Pancreas (tissue), 10 donors: ENCODE data around the gene PCSK6. TPM values are rescaled to one million over a fixed set of nuclear protein-coding genes. Genes with fewer than 3 reads are reported as not detected.

ENCODE experiments used
- ATAC-seq, 4 donors: fragments of 200-7000 bp; cut with Tn5 transposase; one replicate each; pipeline versions ENCODE4 v1.8.0 to v1.9.1; 2020; ENCODE audit warnings: mild to moderate bottlenecking in 4 of 4, moderate library complexity in 4 of 4
- DNase-seq, 6 donors: peaks; one replicate each; pipeline ENCODE4 v3.0.0-alpha.2; 2020
- FAIRE-seq: peaks from 2 replicates; lab custom pipeline; 2012; peaks lifted over from hg19 to GRCh38; lab: Jason Lieb, UNC
- H3K27ac ChIP-seq, 4 donors: fragments of 200-600 bp; sonication (generic); 1 replicate in 3 of 4; 2 replicates in 1 of 4; pipeline versions ENCODE4 v1.5.0 to v1.8.0; 2020
- H3K27me3 ChIP-seq, 4 donors: fragments of 200-600 bp; one replicate each; pipeline ENCODE4 v1.8.0; 2021
- H3K36me3 ChIP-seq, 3 donors: fragments of 200-600 bp; sonication (generic) in 1 of 3; one replicate each; pipeline versions ENCODE4 v1.5.0 to v1.8.0; 2020 to 2021
- H3K4me1 ChIP-seq, 3 donors: fragments of 200-600 bp; one replicate each; pipeline ENCODE4 v1.8.0; 2021
- H3K4me3 ChIP-seq, 4 donors: fragments of 200-600 bp; sonication (generic) in 2 of 4; one replicate each; pipeline versions ENCODE4 v1.5.0 to v1.8.0; 2020 to 2021
- H3K9me3 ChIP-seq, 4 donors: fragments of 200-600 bp; one replicate each; pipeline ENCODE4 v1.8.0; 2021
- WGBS, 2 donors: extraction: QIAGEN DNeasy Blood & Tissue Kit; methylation state at CpG; one replicate each; pipeline ENCODE4 v1.1.7; 2013; 5-methylcytosine and 5-hydroxymethylcytosine counted together
- intact Hi-C, 3 donors: fragments of 100-400 bp; cut with DNase I; formaldehyde crosslinking; loops; one replicate each; pipeline versions ENCODE4 v1.11.1 to v1.14.2; 2022
- polyA plus RNA-seq, 2 donors: library from polyadenylated mRNA; stranded (reverse); fragments of 200-250 nt; gene quantifications; one replicate each; pipeline ENCODE4 v1.2.3, GENCODE V29; 2013
- total RNA-seq, 6 donors: library from RNA; stranded (reverse); fragmentation: NEBNext Ultra II Directional in 4 of 6; extraction: Animal tissue kit (Norgen Biotek cat#: 25700) in 4 of 6; gene quantifications; one replicate each; pipeline versions ENCODE4 v1.2.1 to v1.2.4, GENCODE V29; 2021 to 2023
- TF ChIP-seq, protein P1 (sequence below), 4 donors: fragments of 200-600 bp; sonication (generic) in 3 of 4; IDR thresholded peaks; one replicate each; pipeline versions ENCODE4 v1.5.0 to v1.8.0; 2021; ENCODE audit warnings: antibody characterized with exemption in 4 of 4
- donor health status: healthy with polysubstance abuse.
- donor health status: DM: no; HTN: no; CAD: no; lungs with moderate emphysema.
- donor health status: DM: no; HTN: no; CAD: no.
- donor health status: control.
- donor health status: control.
- donor health status: Bipolar disorder and iron deficiency.
- donor health status: DM: yes; HTN: yes; CAD: no.
- donor health status: DM: no; HTN: no; CAD: no.
- donor health status: DM: no; HTN: no; CAD: no.
- donor health status: DM: yes; HTN: yes; CAD: no.

PCSK6 gene
- total and polyA plus RNA-seq, 8 donors, result 0.87 to 4.5 (median 3.0) TPM

DNA sequence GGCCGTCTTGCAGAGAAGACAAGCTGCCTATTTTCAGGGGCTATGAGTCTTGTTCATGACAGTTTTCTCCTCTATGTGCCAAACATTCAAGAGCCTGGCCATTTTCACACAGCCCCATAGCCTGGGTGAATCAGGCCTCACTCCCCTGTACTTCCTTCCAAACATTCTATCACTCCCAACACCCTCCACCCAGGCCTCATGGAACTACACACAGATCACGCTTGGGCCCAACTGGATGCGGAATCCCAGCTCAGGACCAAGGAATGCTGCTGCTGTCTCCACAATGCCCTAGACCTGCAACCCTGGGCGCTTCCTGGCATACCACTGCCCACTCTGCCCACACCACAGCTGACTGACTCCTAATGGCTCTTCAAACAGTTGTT lies 39.4 kb upstream of the PCSK6 start:
- no peaks in the 10 kb centered on the region for H3K27me3 ChIP-seq
- 69 to 86% methylated on average over 4 of the region's 4 CpGs for WGBS, 2 donors
- ATAC-seq (peak in 3 of 4 donors; percentile 10 to 11 (median 10)), FAIRE-seq (no peak), DNase-seq (no peak)
- H3K9me3 ChIP-seq, result no peaks in the 10 kb centered on the region
- H3K27ac ChIP-seq, result peak overlapping the region in 3 of 4 donors; percentile 33 to 69 (median 65)
- intact Hi-C loops, result no loop called here
- no peaks in the 10 kb centered on the region for H3K36me3 ChIP-seq
- TF ChIP-seq, protein P1, sequence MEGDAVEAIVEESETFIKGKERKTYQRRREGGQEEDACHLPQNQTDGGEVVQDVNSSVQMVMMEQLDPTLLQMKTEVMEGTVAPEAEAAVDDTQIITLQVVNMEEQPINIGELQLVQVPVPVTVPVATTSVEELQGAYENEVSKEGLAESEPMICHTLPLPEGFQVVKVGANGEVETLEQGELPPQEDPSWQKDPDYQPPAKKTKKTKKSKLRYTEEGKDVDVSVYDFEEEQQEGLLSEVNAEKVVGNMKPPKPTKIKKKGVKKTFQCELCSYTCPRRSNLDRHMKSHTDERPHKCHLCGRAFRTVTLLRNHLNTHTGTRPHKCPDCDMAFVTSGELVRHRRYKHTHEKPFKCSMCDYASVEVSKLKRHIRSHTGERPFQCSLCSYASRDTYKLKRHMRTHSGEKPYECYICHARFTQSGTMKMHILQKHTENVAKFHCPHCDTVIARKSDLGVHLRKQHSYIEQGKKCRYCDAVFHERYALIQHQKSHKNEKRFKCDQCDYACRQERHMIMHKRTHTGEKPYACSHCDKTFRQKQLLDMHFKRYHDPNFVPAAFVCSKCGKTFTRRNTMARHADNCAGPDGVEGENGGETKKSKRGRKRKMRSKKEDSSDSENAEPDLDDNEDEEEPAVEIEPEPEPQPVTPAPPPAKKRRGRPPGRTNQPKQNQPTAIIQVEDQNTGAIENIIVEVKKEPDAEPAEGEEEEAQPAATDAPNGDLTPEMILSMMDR (IDR thresholded peaks at IDR 0.05), result no peak
- H3K4me3 ChIP-seq, result no peak overlapping the region
- peaks cover 10 to 22% (median 19%) of the 10 kb centered on the region in 3 donors for H3K4me1 ChIP-seq

DNA sequence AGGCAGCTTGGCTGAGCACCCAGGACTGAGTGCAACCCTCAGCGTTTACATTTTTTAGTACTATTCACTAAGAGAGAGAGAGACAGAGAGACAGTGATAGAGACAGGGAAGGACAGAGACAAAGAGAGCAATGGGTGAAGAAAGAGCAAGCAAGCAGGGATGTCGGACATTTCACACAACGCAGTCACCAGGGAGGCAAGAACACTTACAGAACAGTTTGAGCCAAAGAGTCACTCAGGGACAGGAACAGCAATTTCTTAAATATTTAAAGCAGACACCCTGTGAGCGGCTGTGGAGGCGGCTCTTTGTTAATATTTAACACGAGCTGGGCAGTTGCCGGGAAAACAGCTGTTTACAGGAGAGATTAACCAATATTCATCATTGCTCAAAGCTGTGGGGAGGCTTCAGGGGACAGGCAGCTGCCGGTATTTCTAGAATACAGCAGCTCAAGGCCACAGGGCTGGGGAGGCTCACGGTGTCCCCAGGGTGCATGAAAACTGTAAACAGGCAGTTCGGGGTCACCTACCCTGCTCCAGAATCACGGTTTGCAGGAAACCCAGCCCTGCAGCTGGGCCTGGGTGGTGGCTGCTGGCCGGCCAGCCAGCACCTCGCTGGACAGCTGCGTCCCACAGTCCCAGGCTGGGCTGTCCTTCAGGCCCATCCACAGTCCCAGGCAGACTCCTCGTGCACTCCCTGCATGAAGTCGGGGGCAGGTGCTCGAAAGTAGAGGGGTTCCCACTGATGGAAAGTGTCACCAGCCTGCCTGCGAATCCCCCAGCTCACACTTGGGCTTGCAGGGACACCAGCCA lies 38.8 kb upstream of the PCSK6 start:
- FAIRE-seq, result no peak
- H3K27ac ChIP-seq, result peak overlapping the region in 3 of 4 donors; percentile 38 to 69 (median 65)

DNA sequence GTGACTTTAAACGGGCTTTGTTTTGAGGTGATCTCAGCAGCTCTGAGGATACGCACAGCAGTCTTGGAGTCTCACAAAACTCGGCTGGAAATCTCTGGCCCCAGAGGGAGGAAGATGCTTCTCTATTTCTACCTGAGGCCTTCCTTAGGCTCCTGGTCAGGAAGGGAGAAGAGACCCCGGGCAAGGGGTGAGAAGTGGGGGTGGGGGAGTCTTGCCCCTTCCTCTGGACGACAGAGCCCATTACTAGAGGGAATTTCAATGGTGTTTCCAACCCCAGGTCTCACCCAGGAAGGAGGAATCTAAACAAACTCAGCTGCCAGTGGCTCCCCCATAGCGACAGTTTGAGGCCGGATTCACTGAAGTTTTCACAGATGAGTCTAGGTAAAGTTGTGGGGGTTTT lies 37.4 kb upstream of the PCSK6 start:
- no peak for DNase-seq
- 89 to 92% methylated on average over 7 of the region's 7 CpGs for WGBS, 2 donors

More for the DNA sequence above, 38.8 kb upstream of the PCSK6 start:
- TF ChIP-seq, protein P1 (IDR thresholded peaks at IDR 0.05), result no peak
- Histone ChIP-seq H3K4me3 (peak overlapping the region in 1 of 4 donors; percentile 16), H3K27me3 (no peaks in the 10 kb centered on the region), H3K36me3 (no peaks in the 10 kb centered on the region), H3K4me1 (peaks cover 10 to 22% (median 19%) of the 10 kb centered on the region in 3 donors), H3K9me3 (no peaks in the 10 kb centered on the region)
- intact Hi-C loops, result no loop called here
- ATAC-seq (peak; percentile 88 to 94 (median 89)), DNase-seq (peak; percentile 74 to 84 (median 78))
- 12% methylated on average over 18 of the region's 18 CpGs for WGBS, 2 donors

DNA sequence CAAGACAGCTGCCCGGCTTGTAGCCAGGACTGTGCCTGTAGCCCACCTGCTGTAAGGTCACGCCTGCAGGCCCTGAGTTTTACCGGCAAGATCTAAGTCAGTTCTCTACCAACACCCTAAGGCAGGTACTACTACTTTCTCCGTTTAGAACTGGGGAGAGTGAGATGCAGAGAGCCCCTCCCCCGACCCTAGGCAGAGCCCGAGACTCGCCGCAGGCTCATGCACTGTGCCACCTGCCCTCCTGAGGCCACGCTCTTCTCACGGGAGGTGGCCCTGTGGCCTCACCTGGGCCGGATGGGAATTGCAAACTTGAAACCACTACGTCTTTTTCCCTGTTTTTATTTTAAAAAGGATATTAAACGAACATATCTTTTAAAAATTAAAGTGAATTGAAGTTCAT lies 36.9 kb upstream of the PCSK6 start:
- H3K27me3 ChIP-seq, result no peaks in the 10 kb centered on the region
- TF ChIP-seq, protein P1 (IDR thresholded peaks at IDR 0.05), result no peak
- no peak for ATAC-seq
- intact Hi-C loops, result no loop called here
- no peak overlapping the region for H3K4me3 ChIP-seq
- no peak for FAIRE-seq
- WGBS, 2 donors, result 88 to 89% methylated on average over 13 of the region's 13 CpGs
- no peaks in the 10 kb centered on the region for H3K9me3 ChIP-seq
- H3K27ac ChIP-seq, result no peak overlapping the region
- no peaks in the 10 kb centered on the region for H3K36me3 ChIP-seq
- peaks cover 10 to 22% (median 19%) of the 10 kb centered on the region in 3 donors for H3K4me1 ChIP-seq
- no peak for DNase-seq

More for the DNA sequence above, 37.4 kb upstream of the PCSK6 start:
- no peaks in the 10 kb centered on the region for H3K9me3 ChIP-seq
- intact Hi-C loops, result no loop called here
- no peaks in the 10 kb centered on the region for H3K36me3 ChIP-seq
- ATAC-seq, result no peak
- FAIRE-seq, result no peak
- H3K27me3 ChIP-seq, result no peaks in the 10 kb centered on the region
- TF ChIP-seq, protein P1 (IDR thresholded peaks at IDR 0.05), result no peak
- no peak overlapping the region for H3K4me3 ChIP-seq
- peak overlapping the region in 1 of 4 donors; percentile 65 for H3K27ac ChIP-seq
- peaks cover 10 to 22% (median 19%) of the 10 kb centered on the region in 3 donors for H3K4me1 ChIP-seq

DNA sequence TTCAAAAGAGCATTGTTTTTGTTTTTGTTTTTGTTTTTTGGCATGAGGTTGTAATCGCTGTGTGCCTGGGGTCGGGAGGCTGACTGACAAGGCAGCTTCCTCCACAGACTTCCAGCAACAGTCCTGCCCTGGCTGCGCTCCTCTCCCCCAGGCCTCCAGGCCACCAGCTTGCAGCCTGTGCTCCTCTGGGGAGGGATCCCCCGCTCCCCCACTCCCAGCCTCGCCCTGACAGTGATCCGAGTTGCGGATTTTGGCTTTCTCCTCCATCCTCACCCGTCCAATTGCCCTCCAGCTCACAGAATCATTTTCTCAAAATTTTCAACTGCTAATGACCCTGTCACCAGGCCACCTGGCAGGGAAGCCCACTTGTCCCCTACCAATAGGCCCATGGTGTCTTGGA lies 36.5 kb upstream of the PCSK6 start:
- Histone ChIP-seq H3K27me3 (no peaks in the 10 kb centered on the region), H3K9me3 (no peaks in the 10 kb centered on the region), H3K36me3 (no peaks in the 10 kb centered on the region), H3K4me1 (peaks cover 10 to 22% (median 19%) of the 10 kb centered on the region in 3 donors), H3K27ac (no peak overlapping the region), H3K4me3 (no peak overlapping the region)
- TF ChIP-seq, protein P1 (IDR thresholded peaks at IDR 0.05), result no peak
- intact Hi-C loops, result no loop called here
- FAIRE-seq (no peak), DNase-seq (no peak), ATAC-seq (no peak)
- 86 to 94% methylated on average over 8 of the region's 8 CpGs for WGBS, 2 donors
